Measurements from ENCODE around the gene NABP2.

DNA sequence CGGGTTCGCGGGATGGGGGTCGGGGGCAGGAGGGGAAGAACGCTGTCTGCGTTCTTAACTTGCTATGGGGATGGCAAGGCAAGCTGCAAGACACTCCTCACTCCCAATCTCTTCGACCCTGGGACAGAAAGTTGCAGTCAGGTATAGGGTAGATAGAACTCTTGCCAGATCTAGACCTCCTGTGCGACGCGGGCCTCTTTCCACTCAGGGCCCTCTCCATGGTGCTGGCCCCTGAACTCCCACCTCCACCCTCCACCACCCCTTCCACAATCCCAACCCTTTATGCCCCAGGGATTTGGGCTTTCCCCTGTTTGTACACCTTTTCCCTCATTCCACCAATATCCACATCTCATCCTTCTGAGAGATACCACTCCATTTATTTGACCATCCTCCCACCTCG is 812 bp downstream of the NABP2 start:
- no peak for TF ChIP-seq EZH2phosphoT487 (IDR thresholded peaks at IDR 0.05; ENCODE audit: borderline replicate concordance, low read length)
- TF ChIP-seq, protein P1, sequence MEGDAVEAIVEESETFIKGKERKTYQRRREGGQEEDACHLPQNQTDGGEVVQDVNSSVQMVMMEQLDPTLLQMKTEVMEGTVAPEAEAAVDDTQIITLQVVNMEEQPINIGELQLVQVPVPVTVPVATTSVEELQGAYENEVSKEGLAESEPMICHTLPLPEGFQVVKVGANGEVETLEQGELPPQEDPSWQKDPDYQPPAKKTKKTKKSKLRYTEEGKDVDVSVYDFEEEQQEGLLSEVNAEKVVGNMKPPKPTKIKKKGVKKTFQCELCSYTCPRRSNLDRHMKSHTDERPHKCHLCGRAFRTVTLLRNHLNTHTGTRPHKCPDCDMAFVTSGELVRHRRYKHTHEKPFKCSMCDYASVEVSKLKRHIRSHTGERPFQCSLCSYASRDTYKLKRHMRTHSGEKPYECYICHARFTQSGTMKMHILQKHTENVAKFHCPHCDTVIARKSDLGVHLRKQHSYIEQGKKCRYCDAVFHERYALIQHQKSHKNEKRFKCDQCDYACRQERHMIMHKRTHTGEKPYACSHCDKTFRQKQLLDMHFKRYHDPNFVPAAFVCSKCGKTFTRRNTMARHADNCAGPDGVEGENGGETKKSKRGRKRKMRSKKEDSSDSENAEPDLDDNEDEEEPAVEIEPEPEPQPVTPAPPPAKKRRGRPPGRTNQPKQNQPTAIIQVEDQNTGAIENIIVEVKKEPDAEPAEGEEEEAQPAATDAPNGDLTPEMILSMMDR (IDR thresholded peaks at IDR 0.05; ENCODE audit: low read depth, low read length, poor library complexity, severe bottlenecking) = no peak
